AG09309 (cell line): ENCODE measurements around the gene ERCC6L.

Experiments used
- DNase-seq: peaks from one replicate; pipeline ENCODE4 v3.0.0-alpha.2; 2010; ENCODE audit warnings: low read depth
- H3K4me3 ChIP-seq: 2 replicates; pipeline ENCODE4 v1.5.1; 2011; ENCODE audit warnings: mild to moderate bottlenecking, low read depth, low read length, moderate library complexity; ENCODE audit not compliant: control insufficient read depth
- TF ChIP-seq, protein P1 (sequence below): IDR thresholded peaks from 2 replicates; pipeline ENCODE4 v1.5.1; 2011; ENCODE audit warnings: mild to moderate bottlenecking, low read depth, low read length, inconsistent platforms; ENCODE audit not compliant: insufficient read depth, control insufficient read depth; ENCODE audit errors: missing control alignments

Gene ERCC6L

DNA sequence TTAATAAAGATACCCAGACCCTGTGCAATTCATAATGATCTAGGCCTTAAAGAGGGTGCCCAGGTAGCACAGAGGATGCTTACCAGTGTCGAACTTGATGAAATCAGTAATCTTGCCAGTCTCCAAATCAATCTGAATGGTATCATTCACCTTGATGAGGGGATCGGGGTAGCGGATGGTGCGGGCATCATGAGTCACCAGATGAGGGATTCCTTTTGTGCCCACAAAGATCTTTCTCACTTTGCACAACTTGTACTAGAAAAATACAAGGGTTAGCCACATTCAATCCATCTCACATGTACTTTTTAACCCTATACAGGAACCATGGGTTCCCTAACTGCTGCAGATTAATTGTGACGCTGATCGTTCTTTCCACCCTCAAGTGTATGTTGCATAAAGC is 34.9 kb upstream of the ERCC6L start:
- TF ChIP-seq, protein P1, sequence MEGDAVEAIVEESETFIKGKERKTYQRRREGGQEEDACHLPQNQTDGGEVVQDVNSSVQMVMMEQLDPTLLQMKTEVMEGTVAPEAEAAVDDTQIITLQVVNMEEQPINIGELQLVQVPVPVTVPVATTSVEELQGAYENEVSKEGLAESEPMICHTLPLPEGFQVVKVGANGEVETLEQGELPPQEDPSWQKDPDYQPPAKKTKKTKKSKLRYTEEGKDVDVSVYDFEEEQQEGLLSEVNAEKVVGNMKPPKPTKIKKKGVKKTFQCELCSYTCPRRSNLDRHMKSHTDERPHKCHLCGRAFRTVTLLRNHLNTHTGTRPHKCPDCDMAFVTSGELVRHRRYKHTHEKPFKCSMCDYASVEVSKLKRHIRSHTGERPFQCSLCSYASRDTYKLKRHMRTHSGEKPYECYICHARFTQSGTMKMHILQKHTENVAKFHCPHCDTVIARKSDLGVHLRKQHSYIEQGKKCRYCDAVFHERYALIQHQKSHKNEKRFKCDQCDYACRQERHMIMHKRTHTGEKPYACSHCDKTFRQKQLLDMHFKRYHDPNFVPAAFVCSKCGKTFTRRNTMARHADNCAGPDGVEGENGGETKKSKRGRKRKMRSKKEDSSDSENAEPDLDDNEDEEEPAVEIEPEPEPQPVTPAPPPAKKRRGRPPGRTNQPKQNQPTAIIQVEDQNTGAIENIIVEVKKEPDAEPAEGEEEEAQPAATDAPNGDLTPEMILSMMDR: no peak
- no peak for DNase-seq
- H3K4me3 ChIP-seq: no peak overlapping the region

DNA sequence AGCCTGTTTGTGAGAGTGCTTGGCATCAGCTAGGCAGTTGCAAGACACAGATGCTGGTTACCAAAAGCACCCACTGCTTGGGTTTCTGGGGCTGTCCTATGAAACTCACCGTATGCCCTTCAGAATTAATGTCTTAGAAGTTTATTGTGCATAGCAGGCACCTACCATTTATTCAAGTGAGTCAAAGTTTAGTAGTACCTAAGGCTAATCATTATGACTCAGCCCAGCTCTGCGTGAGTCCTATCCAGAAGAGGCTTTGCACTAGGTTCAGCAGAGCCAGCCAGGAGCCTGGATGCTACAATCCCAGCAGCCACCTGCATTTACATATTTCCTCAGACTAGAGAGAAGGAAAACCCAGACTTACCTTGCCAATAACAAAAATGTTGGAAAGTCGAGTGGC is 34.0 kb upstream of the ERCC6L start:
- no peak overlapping the region for H3K4me3 ChIP-seq
- no peak for DNase-seq
- TF ChIP-seq, protein P1: no peak

DNA sequence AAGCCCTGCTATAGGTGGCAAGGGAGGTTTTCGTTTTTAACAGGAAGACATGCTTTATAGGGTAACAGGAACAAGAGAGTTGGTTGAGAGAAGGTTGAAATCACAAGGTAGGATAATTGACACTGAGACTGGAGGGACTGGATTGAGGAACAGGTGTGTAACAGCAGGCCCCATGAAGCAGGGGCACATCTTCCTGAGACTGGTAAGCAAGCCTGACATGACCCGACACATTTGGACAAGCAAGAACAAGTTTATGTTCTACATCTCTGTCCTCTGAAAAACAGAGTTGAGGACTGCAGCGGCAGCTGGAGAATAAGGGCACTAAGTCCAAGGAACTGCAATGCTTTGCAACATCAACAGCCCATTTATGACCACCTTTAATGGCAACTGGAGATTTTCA is 33.0 kb upstream of the ERCC6L start:
- no peak overlapping the region for H3K4me3 ChIP-seq
- no peak for DNase-seq
- TF ChIP-seq, protein P1: no peak

DNA sequence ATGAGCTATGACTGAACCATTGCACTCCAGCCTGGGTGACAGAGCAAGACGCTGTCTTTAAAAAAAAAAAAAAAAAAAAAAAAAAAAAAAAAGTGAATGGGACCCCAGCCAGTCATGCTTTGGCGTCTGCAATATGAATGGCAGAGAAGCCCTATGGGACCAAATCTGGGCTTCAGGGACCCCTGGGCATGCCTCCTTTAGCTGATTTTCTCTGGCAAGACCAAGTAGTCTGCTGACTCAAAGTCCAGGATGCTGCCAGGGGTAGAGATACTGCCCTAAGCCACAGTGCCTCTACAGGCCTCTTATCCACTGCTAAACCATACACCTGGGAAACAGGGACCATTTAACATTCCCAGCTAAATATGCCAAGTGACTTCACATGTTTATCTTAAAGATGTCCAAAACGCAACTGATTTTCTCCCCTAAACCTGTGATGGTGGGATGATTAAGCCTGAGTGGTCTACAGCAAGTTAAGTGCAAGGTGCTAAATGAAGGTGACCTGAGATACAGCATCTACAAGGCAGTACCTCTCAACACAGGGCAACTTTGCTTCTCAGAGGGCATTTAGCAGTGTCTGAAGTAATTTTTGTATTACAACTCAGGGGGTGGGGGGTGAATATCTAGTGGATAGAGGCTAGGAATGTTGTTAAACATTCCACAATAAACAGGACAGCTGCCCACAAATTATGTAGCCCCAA is 32.4 kb upstream of the ERCC6L start:
- TF ChIP-seq, protein P1: no peak
- no peak for DNase-seq
- H3K4me3 ChIP-seq: no peak overlapping the region

DNA sequence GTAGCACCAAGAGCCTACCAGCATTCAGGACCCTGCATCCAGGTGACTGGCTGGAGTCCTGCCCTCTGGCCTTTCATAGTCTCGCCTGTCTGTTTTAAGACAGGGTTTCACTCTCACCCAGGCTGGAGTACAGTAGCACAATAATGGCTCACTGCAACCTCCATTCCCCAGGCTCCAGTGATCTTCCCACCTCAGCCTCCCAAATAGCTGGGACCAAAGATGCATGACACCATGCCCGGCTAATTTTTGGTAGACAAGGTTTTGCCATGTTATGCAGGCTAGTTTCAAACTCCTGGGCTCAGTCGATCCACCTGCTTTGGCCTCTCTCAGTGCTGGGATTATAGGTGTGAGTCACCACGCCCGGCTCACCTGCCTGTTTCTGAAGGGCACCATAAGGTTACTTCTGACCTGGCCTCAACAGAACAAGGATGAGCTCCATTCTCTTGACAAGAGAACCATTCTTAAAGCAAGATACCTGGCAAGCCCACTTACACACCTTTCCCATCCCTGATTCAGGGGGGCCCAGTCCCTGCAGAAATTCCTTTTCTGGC is 31.6 kb upstream of the ERCC6L start:
- TF ChIP-seq, protein P1: no peak
- H3K4me3 ChIP-seq: no peak overlapping the region
- DNase-seq: no peak

DNA sequence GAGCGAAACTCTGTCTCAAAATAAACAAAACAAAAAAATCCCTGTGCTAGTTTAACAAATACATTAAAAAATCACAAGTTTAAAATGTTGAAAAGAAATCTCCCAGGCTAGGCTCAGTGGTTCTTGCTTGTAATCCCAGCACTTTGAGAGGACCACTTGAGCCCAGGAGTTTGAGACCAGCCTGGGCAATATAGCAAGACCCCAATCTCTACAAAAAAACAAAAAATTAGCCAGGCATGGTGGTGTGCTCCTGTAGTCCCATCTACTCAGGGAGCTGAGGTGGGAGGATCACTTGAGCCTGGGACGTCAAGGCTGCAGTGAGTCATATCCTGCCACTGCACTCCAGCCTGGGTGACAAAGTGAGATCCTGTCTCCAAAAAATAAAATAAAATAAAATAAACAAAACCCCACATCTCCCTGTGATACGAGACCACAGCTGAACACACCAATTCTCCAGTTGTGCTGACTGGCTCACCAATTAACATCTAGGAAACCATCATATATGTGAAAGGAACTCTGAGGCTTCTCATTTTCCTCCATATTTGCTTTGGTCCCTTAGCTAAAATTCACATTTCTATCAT is 30.9 kb upstream of the ERCC6L start:
- peak; percentile 23 for DNase-seq
- TF ChIP-seq, protein P1: no peak
- no peak overlapping the region for H3K4me3 ChIP-seq
